GM12878 (cell line): ENCODE data around the gene IL19. TPM values are rescaled to one million over a fixed set of nuclear protein-coding genes. Genes with fewer than 3 reads are reported as not detected.
A peak's percentile ranks its signal among the peaks of the same experiment; 100 is the strongest.

ENCODE experiments used
- ASH2L ChIP-seq: fragments of 300-600, 200-600 bp; sonication (generic); IDR thresholded peaks from 2 replicates; pipeline ENCODE4 v1.6.1; 2017; ENCODE audit warnings: low read depth, mild to moderate bottlenecking, borderline replicate concordance
- ATF3 ChIP-seq: IDR thresholded peaks from 2 replicates; pipeline ENCODE4 v1.6.1; 2011; ENCODE audit warnings: low read depth, mild to moderate bottlenecking, low read length, moderate library complexity, borderline replicate concordance; ENCODE audit errors: extremely low read depth
- CBX3 ChIP-seq: fragments of 200-600 bp; sonication (generic); IDR thresholded peaks from 2 replicates; pipeline ENCODE4 v1.6.1; 2016; ENCODE audit warnings: low read depth, borderline replicate concordance
- CBX5 ChIP-seq: sonication (generic); IDR thresholded peaks from 2 replicates; pipeline ENCODE4 v1.6.1; 2016; ENCODE audit warnings: low read depth, moderate library complexity, mild to moderate bottlenecking, inconsistent platforms
- CTCF ChIP-seq, 3 experiments: IDR thresholded peaks in 2 of 3; conservative IDR thresholded peaks in 1 of 3; 2 replicates each; pipeline ENCODE4 v1.5.1; 2011; ENCODE audit warnings: low read depth in 3 of 3, low read length in 3 of 3, mild to moderate bottlenecking in 3 of 3, control low read depth in 2 of 3, moderate library complexity in 2 of 3, inconsistent platforms in 1 of 3, mixed read lengths in 1 of 3; ENCODE audit not compliant: control insufficient read depth in 2 of 3, insufficient read depth in 1 of 3; ENCODE audit errors: extremely low read depth in 1 of 3
- CUX1 ChIP-seq: IDR thresholded peaks from 2 replicates; pipeline ENCODE4 v1.6.1; 2012; ENCODE audit warnings: improper control_type of control experiment, low read depth, low read length; ENCODE audit not compliant: insufficient replicate concordance
- HDAC2 ChIP-seq: fragments of 200-600 bp; sonication (generic); IDR thresholded peaks from 2 replicates; pipeline ENCODE4 v1.6.1; 2017
- HDAC6 ChIP-seq: fragments of 200-600 bp; sonication (generic); IDR thresholded peaks from one replicate; pipeline ENCODE4 v1.8.0; 2017; ENCODE audit warnings: antibody characterized with exemption; ENCODE audit not compliant: unreplicated experiment
- IKZF1 ChIP-seq: fragments of 450-650 bp; conservative IDR thresholded peaks from 2 replicates; pipeline ENCODE4 v1.6.1; 2017; ENCODE audit warnings: antibody characterized with exemption, mild to moderate bottlenecking
- KDM1A ChIP-seq: fragments of 200-600 bp; sonication (generic); IDR thresholded peaks from 2 replicates; pipeline ENCODE4 v1.6.1; 2016; ENCODE audit warnings: borderline replicate concordance
- NBN ChIP-seq: fragments of 450-650 bp; IDR thresholded peaks from 2 replicates; pipeline ENCODE4 v1.6.1; 2016
- NR2F1 ChIP-seq: fragments of 450-650 bp; conservative IDR thresholded peaks from 2 replicates; pipeline ENCODE4 v1.6.1; 2017; ENCODE audit warnings: mild to moderate bottlenecking
- POLR2A ChIP-seq: IDR thresholded peaks from 2 replicates; pipeline ENCODE4 v1.6.1; 2011; ENCODE audit warnings: low read depth, mild to moderate bottlenecking, low read length
- POU2F2 ChIP-seq: IDR thresholded peaks from 3 replicates; pipeline ENCODE4 v1.6.1; 2011; ENCODE audit warnings: low read depth, mild to moderate bottlenecking, low read length, borderline replicate concordance
- SIX5 ChIP-seq: IDR thresholded peaks from 2 replicates; pipeline ENCODE4 v1.6.1; 2011; ENCODE audit warnings: mild to moderate bottlenecking, low read depth, low read length, moderate library complexity; ENCODE audit not compliant: severe bottlenecking
- SMC3 ChIP-seq: IDR thresholded peaks from 2 replicates; pipeline ENCODE4 v1.6.1; 2011; ENCODE audit warnings: low read length, improper control_type of control experiment, borderline replicate concordance
- SREBF1 ChIP-seq: IDR thresholded peaks from 2 replicates; pipeline ENCODE4 v1.6.1; 2012; ENCODE audit warnings: mild to moderate bottlenecking, low read length
- SREBF2 ChIP-seq: IDR thresholded peaks from 2 replicates; pipeline ENCODE4 v1.6.1; 2012; ENCODE audit warnings: mild to moderate bottlenecking, low read length
- TBL1XR1 ChIP-seq: IDR thresholded peaks from 2 replicates; pipeline ENCODE4 v1.6.1; 2012; ENCODE audit warnings: low read depth, low read length, improper control_type of control experiment
- TCF3 ChIP-seq: IDR thresholded peaks from 2 replicates; pipeline ENCODE4 v1.6.1; 2012; ENCODE audit warnings: low read depth, mild to moderate bottlenecking, low read length, borderline replicate concordance; ENCODE audit not compliant: insufficient read depth
- ZBTB33 ChIP-seq: fragments of 450-650 bp; IDR thresholded peaks from 2 replicates; pipeline ENCODE4 v1.6.1; 2017; ENCODE audit warnings: mild to moderate bottlenecking
- ZNF274 ChIP-seq: IDR thresholded peaks from one replicate; pipeline ENCODE4 v1.8.0; 2011; ENCODE audit not compliant: insufficient read length, insufficient read depth
- ZNF384 ChIP-seq: IDR thresholded peaks from 2 replicates; pipeline ENCODE4 v1.6.1; 2012; ENCODE audit warnings: low read depth, mild to moderate bottlenecking, low read length, improper control_type of control experiment, borderline replicate concordance
- polyA plus RNA-seq, 11 experiments: library from polyadenylated mRNA; depleted of rRNA in 4 of 11; unstranded in 6 of 11; stranded (reverse) in 5 of 11; fragments of >200 nt; fragmentation: Nextera tagmentation in 4 of 11; fragmentation: Illumina TruSeq in 1 of 11; extraction: Ambion mirVana in 4 of 11; extraction: Trizol in 1 of 11; gene quantifications; 1 replicate in 1 of 11; 2 replicates in 10 of 11; pipeline versions ENCODE4 v1.2.1 to v1.2.3, GENCODE V29; 2011 to 2016; ENCODE audit warnings: inconsistent platforms in 2 of 11, missing spikeins in 2 of 11, low read depth in 1 of 11
- total RNA-seq, 4 experiments: library from RNA; depleted of rRNA in 3 of 4; stranded (reverse); fragments of >200 nt in 3 of 4; fragmentation: Illumina TruSeq in 1 of 4; extraction: Trizol in 1 of 4; gene quantifications; 2 replicates each; pipeline versions ENCODE4 v1.2.1 to v1.2.3, GENCODE V29; 2013 to 2021

IL19 gene
- total and polyA plus RNA-seq, 10 of the 15 experiments (the other 5 are each of a cell fraction or from before 2014, with no cell fraction given) = 0.10 to 0.73 (median 0.28) TPM; not detected in 6

GRCh38 chr1:206766251-206766856 is 4.2 kb upstream of the IL19 start (continued):
- TF ChIP-seq CUX1 (no peak), SMC3 (0 out of 2 replicates have a peak, but pooled peaks have one; percentile 6), NBN (peak; percentile 49), NR2F1 (peak; percentile 56; the same call in 1 of the 2 replicates), POU2F2 (no peak), KDM1A (no peak), TCF3 (no peak), SIX5 (no peak), ATF3 (no peak), CBX5 (no peak), ZNF384 (peak; percentile 81), IKZF1 (peak; percentile 96), SREBF1 (no peak), ZNF274 (no peak), ZBTB33 (no peak), ASH2L (no peak), POLR2A (no peak), CBX3 (no peak), SREBF2 (no peak), TBL1XR1 (peak; percentile 96), CTCF (IDR thresholded peaks at IDR 0.05 in 2 of 3, conservative IDR thresholded peaks at IDR 0.05 in 1 of 3; ENCODE audit: control insufficient read depth in 2 of 3, extremely low read depth in 1 of 3, insufficient read depth in 1 of 3, low read depth in 3 of 3, low read length in 3 of 3) (no peak), HDAC2 (no peak), HDAC6 (no peak)
